Smooth muscle cell of the brain vasculature (primary cell): ENCODE results near the gene WDR13.
"Not testable (repeated sequence)": the region's sequence is repeated elsewhere in the genome, so short reads cannot be mapped to it uniquely, and the experiment has no call there.

Source experiments
- DNase-seq: peaks from one replicate; pipeline ENCODE4 v3.0.0-alpha.2; 2012; ENCODE audit warnings: low read depth, low spot score

Gene WDR13

GRCh38 chrX:48654746-48655145, 57.5 kb downstream of the WDR13 start:
- not testable (repeated sequence) for DNase-seq
